Measurements from ENCODE around the gene FAF1.

GRCh38 chr1:50452700-50453099 is 507.4 kb downstream of the FAF1 start:
- TF ChIP-seq CTCF (IDR thresholded peaks at IDR 0.05; ENCODE audit: low read depth, low read length, missing input control): no peak
- TF ChIP-seq YY1 (IDR thresholded peaks at IDR 0.05): no peak

Measured in liver (tissue), 2 donors.